H1 (cell line): Measurements from ENCODE around the gene FGFR2. TPM values are rescaled to one million over a fixed set of nuclear protein-coding genes. Genes with fewer than 3 reads are reported as not detected.

Experiments used
- CTCF ChIA-PET: fragments of 300-600 bp; sonication (Branson Sonifier 250); formaldehyde crosslinking; loops from one replicate; lab custom pipeline; 2021; ENCODE audit not compliant: partially characterized antibody; lab: Charles Lee
- POLR2A ChIA-PET: fragments of 300-600 bp; sonication (Branson Sonifier 250); formaldehyde crosslinking; loops from one replicate; lab custom pipeline; 2021; ENCODE audit warnings: inconsistent platforms; ENCODE audit not compliant: partially characterized antibody; lab: Charles Lee
- DNase-seq, 2 experiments: peaks; one replicate each; pipeline versions ENCODE4 v3.0.0 to v3.0.0-alpha.2; 2010 to 2022; ENCODE audit warnings: low spot score in 2 of 2, low read depth in 1 of 2, mixed read lengths in 1 of 2
- FAIRE-seq: peaks from 2 replicates; lab custom pipeline; 2011; peaks lifted over from hg19 to GRCh38; lab: Jason Lieb, UNC
- H2AFZ ChIP-seq: 2 replicates; pipeline ENCODE4 v1.8.1; 2012; ENCODE audit warnings: low read length, inconsistent platforms
- H2AK5ac ChIP-seq: 2 replicates; pipeline ENCODE4 v1.6.1; 2013; ENCODE audit warnings: low read depth, low read length
- H2BK120ac ChIP-seq: replicated peaks from 2 replicates; pipeline ENCODE3; 2013; ENCODE audit warnings: low read depth, low read length, inconsistent platforms
- H2BK12ac ChIP-seq: 2 replicates; pipeline ENCODE4 v1.6.1; 2013; ENCODE audit warnings: low read depth, low read length
- H2BK15ac ChIP-seq: 2 replicates; pipeline ENCODE4 v1.6.1; 2013; ENCODE audit warnings: low read length
- H2BK20ac ChIP-seq: 2 replicates; pipeline ENCODE4 v1.6.1; 2013; ENCODE audit warnings: low read length
- H2BK5ac ChIP-seq: 2 replicates; pipeline ENCODE4 v1.6.1; 2013; ENCODE audit warnings: low read depth, low read length
- H3K14ac ChIP-seq: 2 replicates; pipeline ENCODE4 v1.6.1; 2013; ENCODE audit warnings: inconsistent platforms; ENCODE audit not compliant: insufficient read length
- H3K18ac ChIP-seq: 2 replicates; pipeline ENCODE4 v1.6.1; 2013; ENCODE audit warnings: low read length; ENCODE audit errors: extremely low read depth
- H3K23ac ChIP-seq: 2 replicates; pipeline ENCODE4 v1.6.1; 2013; ENCODE audit warnings: inconsistent platforms; ENCODE audit not compliant: insufficient read length
- H3K23me2 ChIP-seq: 2 replicates; pipeline ENCODE4 v1.6.1; 2013; ENCODE audit warnings: low read depth, low read length
- H3K27ac ChIP-seq: 2 replicates; pipeline ENCODE4 v1.6.1; 2011; ENCODE audit warnings: low read depth, low read length, inconsistent platforms
- H3K27me3 ChIP-seq, 4 experiments: replicated peaks in 1 of 4; 1 replicate in 1 of 4; 2 replicates in 3 of 4; pipeline versions ENCODE4 v1.6.1 to v1.8.1; 2011 to 2013; ENCODE audit warnings: low read length in 3 of 4, mild to moderate bottlenecking in 3 of 4, inconsistent platforms in 2 of 4, mixed read lengths in 2 of 4, moderate library complexity in 1 of 4; ENCODE audit not compliant: control insufficient read depth in 3 of 4, insufficient read depth in 3 of 4; ENCODE audit errors: extremely low read depth in 1 of 4
- H3K36me3 ChIP-seq, 4 experiments: 2 replicates each; pipeline versions ENCODE4 v1.6.1 to v1.8.1; 2011 to 2013; ENCODE audit warnings: mild to moderate bottlenecking in 4 of 4, low read length in 3 of 4, moderate library complexity in 2 of 4, control low read depth in 1 of 4, inconsistent platforms in 1 of 4; ENCODE audit not compliant: insufficient read depth in 4 of 4, control insufficient read depth in 2 of 4
- H3K4ac ChIP-seq: replicated peaks from 2 replicates; pipeline ENCODE3; 2013; ENCODE audit warnings: low read length, low read depth, mixed read lengths, inconsistent platforms; ENCODE audit not compliant: insufficient read length
- H3K4me1 ChIP-seq, 4 experiments: replicated peaks in 1 of 4; 1 replicate in 1 of 4; 2 replicates in 3 of 4; pipeline versions ENCODE4 v1.6.1 to v1.8.1; 2011 to 2013; ENCODE audit warnings: low read length in 3 of 4, inconsistent platforms in 2 of 4, mixed read lengths in 1 of 4; ENCODE audit not compliant: insufficient read depth in 4 of 4, control insufficient read depth in 3 of 4
- H3K4me2 ChIP-seq, 2 experiments: 2 replicates each; pipeline versions ENCODE4 v1.6.1 to v1.8.1; 2011 to 2013; ENCODE audit warnings: low read depth in 2 of 2, low read length in 2 of 2, control low read depth in 1 of 2, inconsistent platforms in 1 of 2, mild to moderate bottlenecking in 1 of 2; ENCODE audit not compliant: insufficient read depth in 1 of 2
- H3K4me3 ChIP-seq, 4 experiments: fragments of 200-600, 300-600 bp in 1 of 4; sonication (generic), shearing (Covaris generic), sonication (Bioruptor Twin) in 1 of 4; 2 replicates each; pipeline versions ENCODE4 v1.5.1 to v1.8.1; 2011 to 2016; ENCODE audit warnings: low read length in 4 of 4, low read depth in 3 of 4, control low read depth in 2 of 4, inconsistent platforms in 2 of 4, mild to moderate bottlenecking in 2 of 4, mixed read lengths in 1 of 4, moderate library complexity in 1 of 4; ENCODE audit not compliant: insufficient read depth in 2 of 4; ENCODE audit errors: extremely low read depth in 1 of 4
- H3K56ac ChIP-seq: replicated peaks from 2 replicates; pipeline ENCODE3; 2013; ENCODE audit warnings: low read depth, mild to moderate bottlenecking, mixed read lengths, low read length, inconsistent platforms; ENCODE audit not compliant: insufficient read length
- H3K79me1 ChIP-seq: 2 replicates; pipeline ENCODE4 v1.6.1; 2013; ENCODE audit warnings: low read depth, low read length, control low read depth
- H3K79me2 ChIP-seq, 2 experiments: 2 replicates each; pipeline versions ENCODE4 v1.6.1 to v1.8.1; 2012 to 2013; ENCODE audit warnings: low read length in 2 of 2, mild to moderate bottlenecking in 2 of 2, inconsistent platforms in 1 of 2; ENCODE audit not compliant: insufficient read depth in 2 of 2, control insufficient read depth in 1 of 2
- H3K9ac ChIP-seq, 4 experiments: replicated peaks in 1 of 4; 1 replicate in 1 of 4; 2 replicates in 3 of 4; pipeline versions ENCODE4 v1.6.1 to v1.8.1; 2011 to 2013; ENCODE audit warnings: low read depth in 3 of 4, low read length in 3 of 4, control low read depth in 2 of 4, mild to moderate bottlenecking in 2 of 4, moderate library complexity in 2 of 4, inconsistent platforms in 1 of 4; ENCODE audit errors: extremely low read depth in 1 of 4
- H3K9me3 ChIP-seq, 2 experiments: 2 replicates each; pipeline versions ENCODE4 v1.6.1 to v1.8.1; 2012 to 2013; ENCODE audit warnings: mild to moderate bottlenecking in 2 of 2, moderate library complexity in 2 of 2, control low read depth in 1 of 2, inconsistent platforms in 1 of 2, low read depth in 1 of 2, low read length in 1 of 2, mixed read lengths in 1 of 2; ENCODE audit not compliant: insufficient read depth in 2 of 2
- H4K20me1 ChIP-seq, 2 experiments: replicated peaks in 1 of 2; 2 replicates each; pipeline versions ENCODE3 to v1.8.1; 2011 to 2013; ENCODE audit warnings: inconsistent platforms in 2 of 2, low read length in 2 of 2, mild to moderate bottlenecking in 1 of 2; ENCODE audit not compliant: insufficient read depth in 2 of 2, control insufficient read depth in 1 of 2
- H4K5ac ChIP-seq: 2 replicates; pipeline ENCODE4 v1.6.1; 2013; ENCODE audit warnings: low read length, low read depth, mixed read lengths, inconsistent platforms; ENCODE audit not compliant: insufficient read length
- H4K8ac ChIP-seq: 2 replicates; pipeline ENCODE4 v1.8.0; 2013; ENCODE audit warnings: mild to moderate bottlenecking, moderate library complexity, low read length, inconsistent platforms; ENCODE audit not compliant: insufficient read depth; ENCODE audit errors: extremely low read depth
- H4K91ac ChIP-seq: replicated peaks from 2 replicates; pipeline ENCODE3; 2013; ENCODE audit warnings: low read length, mixed read lengths, inconsistent platforms; ENCODE audit not compliant: insufficient read length
- BRCA1 ChIP-seq: IDR thresholded peaks from 2 replicates; pipeline ENCODE4 v1.6.1; 2012; ENCODE audit warnings: low read depth, low read length, improper control_type of control experiment
- JUN ChIP-seq: IDR thresholded peaks from 2 replicates; pipeline ENCODE4 v1.6.1; 2011; ENCODE audit warnings: low read depth, mild to moderate bottlenecking, improper control_type of control experiment, low read length
- POU5F1 ChIP-seq: IDR thresholded peaks from 2 replicates; pipeline ENCODE4 v1.6.1; 2011; ENCODE audit warnings: low read depth, mild to moderate bottlenecking, low read length, moderate library complexity
- SAP30 ChIP-seq: fragments of 300-600 bp; sonication (generic); IDR thresholded peaks from 2 replicates; pipeline ENCODE4 v1.7.1; 2012; ENCODE audit warnings: low read length, moderate library complexity, mild to moderate bottlenecking, inconsistent platforms; ENCODE audit not compliant: insufficient read depth, insufficient replicate concordance
- TCF12 ChIP-seq: IDR thresholded peaks from 2 replicates; pipeline ENCODE4 v1.6.1; 2011; ENCODE audit warnings: low read depth, mild to moderate bottlenecking, low read length
- WGBS, 2 experiments: shearing (Covaris generic) in 1 of 2; methylation state at CpG; one replicate each; pipeline versions ENCODE4 v1.1.6 to v1.1.7; 2013 to 2015; ENCODE audit warnings: low lambda C conversion rate in 2 of 2, mixed read lengths in 2 of 2, inconsistent platforms in 1 of 2, low coverage in 1 of 2, missing lambda C conversion rate in 1 of 2; ENCODE audit not compliant: insufficient replicate concordance in 2 of 2, insufficient coverage in 1 of 2, insufficient read length in 1 of 2; ENCODE audit errors: extremely low coverage in 1 of 2, missing lambda C conversion rate in 1 of 2; 5-methylcytosine and 5-hydroxymethylcytosine counted together
- polyA plus RNA-seq, 7 experiments: library from polyadenylated mRNA; depleted of rRNA in 3 of 7; stranded (reverse) in 5 of 7; unstranded in 2 of 7; fragments of >200 nt in 5 of 7; fragments of 200-250 nt in 2 of 7; gene quantifications; 1 replicate in 5 of 7; 2 replicates in 1 of 7; 4 replicates in 1 of 7; pipeline versions ENCODE4 v1.2.1 to v1.2.3, GENCODE V29; 2011 to 2013; ENCODE audit warnings: missing spikeins in 2 of 7, mixed read lengths in 2 of 7
- total RNA-seq: library from RNA; stranded (reverse); fragmentation: NEBNext Ultra II Directional; extraction: Animal tissue kit (Norgen Biotek cat#: 25700); gene quantifications from 2 replicates; pipeline ENCODE4 v1.2.1, GENCODE V29; 2021

The FGFR2 gene
- total and polyA plus RNA-seq, 2 of the 8 experiments (the other 6 are each of a cell fraction or from before 2014, with no cell fraction given): 50.2 to 81.2 TPM

DNA sequence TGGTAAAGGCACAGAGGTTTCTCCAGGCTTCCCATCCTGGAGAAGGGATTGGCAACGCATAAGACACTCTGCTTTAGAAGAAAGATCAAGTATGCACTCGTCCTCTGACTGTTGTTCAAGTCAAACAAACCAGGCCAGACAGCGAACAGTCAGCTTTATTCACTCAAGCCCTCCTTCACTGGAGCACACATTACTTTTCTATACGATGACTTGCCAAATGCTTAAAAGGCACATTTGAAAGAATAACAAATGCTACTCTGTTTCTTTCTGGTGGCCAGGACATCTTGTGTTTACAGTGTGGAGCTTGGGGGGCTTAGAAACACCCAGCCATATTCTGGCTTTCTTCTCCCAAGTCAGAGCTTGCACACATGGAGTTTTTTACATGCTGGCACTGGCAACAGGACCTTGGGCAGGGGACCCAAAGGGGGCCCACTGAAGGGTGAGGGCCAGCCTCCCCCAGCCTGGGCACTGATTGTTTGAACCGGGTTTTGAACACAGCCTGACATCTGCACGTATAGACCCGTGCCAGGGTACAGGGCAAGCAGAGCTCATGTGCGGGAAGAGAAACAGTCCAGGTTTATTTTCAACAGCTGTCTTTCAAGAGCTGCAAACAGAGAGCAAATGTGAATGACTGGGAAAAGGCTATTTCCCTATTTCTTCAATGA lies 33.3 kb upstream of the FGFR2 start:
- TF ChIP-seq POU5F1: no peak
- TF ChIP-seq BRCA1: no peak
- TF ChIP-seq TCF12: no peak
- no peak for TF ChIP-seq JUN
- no peak for TF ChIP-seq SAP30
- no peaks in the 10 kb centered on the region for H3K4me1 ChIP-seq
- H3K9me3 ChIP-seq: no peaks in the 10 kb centered on the region
- H4K5ac ChIP-seq: no peak overlapping the region
- H3K4me3 ChIP-seq: no peak overlapping the region
- H3K23ac ChIP-seq: no peak overlapping the region
- H4K20me1 ChIP-seq: no peaks in the 10 kb centered on the region
- POLR2A ChIA-PET: no interaction called here
- H4K91ac ChIP-seq: no peak overlapping the region
- no peaks in the 10 kb centered on the region for H3K23me2 ChIP-seq
- no peak overlapping the region for H3K4me2 ChIP-seq
- no peak overlapping the region for H4K8ac ChIP-seq
- H3K14ac ChIP-seq: no peak overlapping the region
- CTCF ChIA-PET: interaction anchor here (0.7 to 1.8 kb wide), 6 partner anchors 13 to 64 kb away, joined by 3 to 6 read pairs (median 3); no protein-coding TSS in a partner anchor
- H2BK5ac ChIP-seq: no peak overlapping the region
- no peak overlapping the region for H3K56ac ChIP-seq
- H2BK12ac ChIP-seq: no peak overlapping the region
- WGBS, 2 experiments: 92% methylated on average over 8 of the region's 8 CpGs; no CpG with 5 or more reads in 1 of the 2 experiments
- DNase-seq (no peak), FAIRE-seq (no peak)
- no peak overlapping the region for H3K9ac ChIP-seq
- H3K79me1 ChIP-seq: no peaks in the 10 kb centered on the region
- no peak overlapping the region for H2BK120ac ChIP-seq
- H3K27ac ChIP-seq: no peak overlapping the region
- no peaks in the 10 kb centered on the region for H3K36me3 ChIP-seq
- H3K4ac ChIP-seq: no peak overlapping the region
- no peak overlapping the region for H3K18ac ChIP-seq
- 0 out of 2 replicates have a peak overlapping the region, but pooled peaks have one; percentile 23 for H2BK20ac ChIP-seq
- no peaks in the 10 kb centered on the region for H3K27me3 ChIP-seq
- H2BK15ac ChIP-seq: no peak overlapping the region
- no peak overlapping the region for H2AFZ ChIP-seq
- H2AK5ac ChIP-seq: no peak overlapping the region
- H3K79me2 ChIP-seq: no peaks in the 10 kb centered on the region
